SIG-M5 treated with dmso at 0.1 percent for 504 hours (cell line): Measurements from ENCODE around the gene SMURF1.

Experiments
- DNase-seq: peaks from one replicate; lab custom pipeline; 2025; ENCODE audit not compliant: unreplicated experiment; lab: John Stamatoyannopoulos, UW

Gene SMURF1

GRCh38 chr7:99141841-99142726 is 1.8 kb downstream of the SMURF1 start:
- DNase-seq = peak; percentile 64

- DNase-seq = no peak
Observed at GRCh38 chr7:99141334-99141733, 2.6 kb downstream of the SMURF1 start.

- DNase-seq = no peak
Observed at GRCh38 chr7:99140813-99141212, 3.1 kb downstream of the SMURF1 start.

- no peak for DNase-seq
Observed at GRCh38 chr7:99139036-99139435, 4.9 kb downstream of the SMURF1 start.

- DNase-seq = no peak
Observed at GRCh38 chr7:99137411-99138180, 6.3 kb downstream of the SMURF1 start.

GRCh38 chr7:99135938-99136337 is 8.0 kb downstream of the SMURF1 start:
- DNase-seq = no peak

GRCh38 chr7:99133766-99134564 is 9.9 kb downstream of the SMURF1 start:
- no peak for DNase-seq

- DNase-seq = no peak
Observed at GRCh38 chr7:99132595-99133321, 11.2 kb downstream of the SMURF1 start.

- DNase-seq = no peak
Observed at GRCh38 chr7:99131290-99131689, 12.6 kb downstream of the SMURF1 start.

- no peak for DNase-seq
Observed at GRCh38 chr7:99129536-99129935, 14.4 kb downstream of the SMURF1 start.

- DNase-seq = no peak
Observed at GRCh38 chr7:99129001-99129400, 14.9 kb downstream of the SMURF1 start.

- DNase-seq = peak; percentile 13
Observed at GRCh38 chr7:99128076-99128950, 15.6 kb downstream of the SMURF1 start.

GRCh38 chr7:99127636-99128035 is 16.3 kb downstream of the SMURF1 start:
- no peak for DNase-seq

- DNase-seq = peak; percentile 13
Observed at GRCh38 chr7:99126921-99127553, 16.9 kb downstream of the SMURF1 start.

- no peak for DNase-seq
Observed at GRCh38 chr7:99125505-99125865, 18.4 kb downstream of the SMURF1 start.

- DNase-seq = no peak
Observed at GRCh38 chr7:99124751-99125504, 19.0 kb downstream of the SMURF1 start.

GRCh38 chr7:99124236-99124635 is 19.7 kb downstream of the SMURF1 start:
- DNase-seq = no peak

- DNase-seq = peak; percentile 40
Observed at GRCh38 chr7:99123571-99124033, 20.3 kb downstream of the SMURF1 start.
